ENCODE measurements around the gene KDELR3. TPM values are rescaled to one million over a fixed set of nuclear protein-coding genes. Genes with fewer than 3 reads are reported as not detected.

KDELR3 gene
- total and polyA plus RNA-seq, 2 experiments from 2014 or later = 5.6 to 5.7 TPM

- no peak for TF ChIP-seq ZNF462 (CRISPR knock-in tag; IDR thresholded peaks at IDR 0.05)
- no peak for TF ChIP-seq ZNF114 (CRISPR knock-in tag; IDR thresholded peaks at IDR 0.05)
These were observed 14.9 kb downstream of the KDELR3 start (continued) for GRCh38 chr22:38482662-38483308.

- no peak for ATAC-seq
- H3K4me3 Mint-ChIP-seq = no peak overlapping the region
- no peak for TF ChIP-seq STAT1 (IDR thresholded peaks at IDR 0.05; ENCODE audit: unreplicated experiment)
- no peak for TF ChIP-seq ZNF331 (CRISPR knock-in tag; IDR thresholded peaks at IDR 0.05; ENCODE audit: low read depth)
- no peak for TF ChIP-seq CREB1 (CRISPR knock-in tag; IDR thresholded peaks at IDR 0.05; ENCODE audit: low read depth)
- no peak for TF ChIP-seq ETS1 (IDR thresholded peaks at IDR 0.05)
- no peak for TF ChIP-seq POLR2AphosphoS5 (IDR thresholded peaks at IDR 0.05; ENCODE audit: low read depth)
- no peak for TF ChIP-seq NANOG (IDR thresholded peaks at IDR 0.05; ENCODE audit: borderline replicate concordance)
- TF ChIP-seq CTCF (conservative IDR thresholded peaks at IDR 0.05; ENCODE audit: low read depth in 2 of 2) = no peak
- TF ChIP-seq REST (IDR thresholded peaks at IDR 0.05; ENCODE audit: unreplicated experiment) = no peak
- no peak for TF ChIP-seq ZNF114 (CRISPR knock-in tag; IDR thresholded peaks at IDR 0.05)
- TF ChIP-seq JUNB (IDR thresholded peaks at IDR 0.05; ENCODE audit: unreplicated experiment) = no peak
- no peak for TF ChIP-seq EZH2phosphoT487 (IDR thresholded peaks at IDR 0.05; ENCODE audit: unreplicated experiment)
- TF ChIP-seq EZH2 (IDR thresholded peaks at IDR 0.05; ENCODE audit: low read depth, unreplicated experiment) = no peak
These were observed 16.3 kb downstream of the KDELR3 start for GRCh38 chr22:38484244-38484643.

More at GRCh38 chr22:38484244-38484643, 16.3 kb downstream of the KDELR3 start:
- H3K36me3 Mint-ChIP-seq (ENCODE audit: low read depth) = peaks cover 87% of the 10 kb centered on the region
- no peak for DNase-seq (ENCODE audit: low spot score)
- Histone ChIP-seq H3K4me1 (ENCODE audit: insufficient read depth) (no peaks in the 10 kb centered on the region), H3K79me2 (replicated peaks; ENCODE audit: insufficient read depth) (peaks cover 12% of the 10 kb centered on the region; the same call in 1 of the 2 replicates), H3K9me2 (ENCODE audit: insufficient read depth) (no peaks in the 10 kb centered on the region), H3K4me3 (no peak overlapping the region), H3F3A (replicated peaks; ENCODE audit: low read depth) (peaks cover 53% of the 10 kb centered on the region), H3K27me3 (ENCODE audit: insufficient read depth) (no peaks in the 10 kb centered on the region), H3K4me2 (no peak overlapping the region), H3K27ac (ENCODE audit: low read depth) (peak overlapping the region; percentile 30; the same call in 1 of the 2 replicates), H4K20me1 (replicated peaks; ENCODE audit: insufficient read depth) (peaks cover 23% of the 10 kb centered on the region), H2AFZ (no peak overlapping the region), H3K36me3 (ENCODE audit: insufficient read depth) (peaks cover 64% of the 10 kb centered on the region)
- H3K27me3 Mint-ChIP-seq (ENCODE audit: insufficient read depth, low read depth, poor library complexity) = peaks cover 10% of the 10 kb centered on the region
- no peak overlapping the region for H3K27ac Mint-ChIP-seq
- peaks cover 13% of the 10 kb centered on the region for H3K4me1 Mint-ChIP-seq
- H3K9me3 Mint-ChIP-seq = no peaks in the 10 kb centered on the region
